Parathyroid adenoma (tissue), 2 donors: ENCODE measurements around the gene MRGPRD.

Experiments
- H2AFZ ChIP-seq: fragments of 300-600 bp; sonication (generic); one replicate; pipeline ENCODE4 v1.7.0; 2017; ENCODE audit warnings: antibody characterized with exemption, mild to moderate bottlenecking
- H3K27ac ChIP-seq: fragments of 300-600 bp; sonication (generic); one replicate; pipeline ENCODE4 v1.7.0; 2017
- H3K27me3 ChIP-seq: fragments of 300-600 bp; sonication (generic); one replicate; pipeline ENCODE4 v1.7.0; 2017; ENCODE audit warnings: low read length; ENCODE audit not compliant: control insufficient read depth, insufficient read depth
- H3K36me3 ChIP-seq: fragments of 300-600 bp; sonication (generic); one replicate; pipeline ENCODE4 v1.7.0; 2017; ENCODE audit warnings: low read length; ENCODE audit not compliant: control insufficient read depth, insufficient read depth
- H3K4me1 ChIP-seq: fragments of 300-600 bp; sonication (generic); one replicate; pipeline ENCODE4 v1.7.0; 2017; ENCODE audit warnings: control low read depth
- H3K4me2 ChIP-seq: fragments of 300-600 bp; sonication (generic); one replicate; pipeline ENCODE4 v1.7.0; 2017; ENCODE audit warnings: low read length
- H3K4me3 ChIP-seq: fragments of 300-600 bp; sonication (generic); one replicate; pipeline ENCODE4 v1.7.0; 2017; ENCODE audit warnings: low read depth, low read length
- H3K79me2 ChIP-seq: fragments of 300-600 bp; sonication (generic); one replicate; pipeline ENCODE4 v1.7.0; 2017; ENCODE audit warnings: control low read depth
- H3K9ac ChIP-seq: fragments of 300-600 bp; sonication (generic); one replicate; pipeline ENCODE4 v1.7.0; 2017; ENCODE audit warnings: mild to moderate bottlenecking
- H3K9me3 ChIP-seq: fragments of 300-600 bp; sonication (generic); one replicate; pipeline ENCODE4 v1.7.0; 2017; ENCODE audit warnings: low read length; ENCODE audit not compliant: control insufficient read depth
- TF ChIP-seq, protein P1 (sequence below): fragments of 300-600 bp; sonication (generic); IDR thresholded peaks from one replicate; pipeline ENCODE4 v1.7.0; 2017; ENCODE audit warnings: antibody characterized with exemption, mild to moderate bottlenecking
- donor health status: primary hyperparathyroidism.

The MRGPRD gene

DNA sequence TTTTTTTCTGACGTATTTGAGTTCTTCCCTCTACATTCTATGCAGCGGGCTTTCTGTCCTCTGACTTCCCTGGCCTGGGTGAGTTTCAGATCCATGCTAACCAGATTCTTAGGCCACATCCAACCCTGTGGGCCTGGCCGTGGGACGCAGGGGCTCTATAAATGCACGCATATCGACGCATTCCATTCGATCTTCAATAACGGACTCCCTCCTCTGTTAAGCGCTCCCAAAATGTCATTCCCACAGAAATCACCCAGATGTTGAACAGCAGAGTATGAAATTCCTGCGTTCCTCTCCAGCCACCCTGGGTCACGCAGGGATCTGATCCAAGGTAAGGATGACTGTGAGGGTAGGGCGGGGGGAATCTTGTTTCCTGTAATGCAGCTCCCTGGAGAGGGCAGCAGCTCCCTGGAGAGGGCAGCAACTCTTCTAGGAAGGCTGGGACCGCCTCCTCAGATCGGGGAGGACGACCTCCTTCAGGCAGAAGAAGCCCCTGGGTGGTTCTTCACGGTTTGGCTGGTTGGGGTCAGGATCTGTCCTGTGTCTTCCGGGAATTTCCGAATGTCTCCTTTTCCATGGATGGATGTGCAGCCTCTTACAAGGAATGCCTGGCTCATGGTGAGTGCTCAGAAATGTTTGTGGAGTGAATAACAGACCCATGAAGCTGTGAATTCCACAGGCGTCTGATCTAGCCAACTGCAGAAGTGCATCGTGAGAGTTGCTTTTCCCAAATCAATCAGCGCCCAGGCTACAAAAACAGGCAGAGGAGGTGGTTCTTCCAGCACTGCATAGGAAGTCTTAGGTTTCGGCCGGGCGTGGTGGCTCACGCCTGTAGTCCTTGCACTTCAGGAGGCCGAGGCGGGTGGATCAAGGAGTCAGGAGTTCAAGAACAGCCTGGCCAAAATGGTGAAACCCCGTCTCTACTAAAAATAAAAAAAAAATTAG, 12.2 kb downstream of the MRGPRD start:
- TF ChIP-seq, protein P1, sequence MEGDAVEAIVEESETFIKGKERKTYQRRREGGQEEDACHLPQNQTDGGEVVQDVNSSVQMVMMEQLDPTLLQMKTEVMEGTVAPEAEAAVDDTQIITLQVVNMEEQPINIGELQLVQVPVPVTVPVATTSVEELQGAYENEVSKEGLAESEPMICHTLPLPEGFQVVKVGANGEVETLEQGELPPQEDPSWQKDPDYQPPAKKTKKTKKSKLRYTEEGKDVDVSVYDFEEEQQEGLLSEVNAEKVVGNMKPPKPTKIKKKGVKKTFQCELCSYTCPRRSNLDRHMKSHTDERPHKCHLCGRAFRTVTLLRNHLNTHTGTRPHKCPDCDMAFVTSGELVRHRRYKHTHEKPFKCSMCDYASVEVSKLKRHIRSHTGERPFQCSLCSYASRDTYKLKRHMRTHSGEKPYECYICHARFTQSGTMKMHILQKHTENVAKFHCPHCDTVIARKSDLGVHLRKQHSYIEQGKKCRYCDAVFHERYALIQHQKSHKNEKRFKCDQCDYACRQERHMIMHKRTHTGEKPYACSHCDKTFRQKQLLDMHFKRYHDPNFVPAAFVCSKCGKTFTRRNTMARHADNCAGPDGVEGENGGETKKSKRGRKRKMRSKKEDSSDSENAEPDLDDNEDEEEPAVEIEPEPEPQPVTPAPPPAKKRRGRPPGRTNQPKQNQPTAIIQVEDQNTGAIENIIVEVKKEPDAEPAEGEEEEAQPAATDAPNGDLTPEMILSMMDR: no peak
- H3K4me1 ChIP-seq: no peaks in the 10 kb centered on the region
- H3K4me2 ChIP-seq: no peak overlapping the region
- no peak overlapping the region for H3K27ac ChIP-seq
- no peaks in the 10 kb centered on the region for H3K79me2 ChIP-seq
- H3K36me3 ChIP-seq: no peaks in the 10 kb centered on the region
- H3K27me3 ChIP-seq: no peaks in the 10 kb centered on the region
- H3K4me3 ChIP-seq: no peak overlapping the region
- H3K9ac ChIP-seq: no peak overlapping the region
- no peak overlapping the region for H2AFZ ChIP-seq
- no peaks in the 10 kb centered on the region for H3K9me3 ChIP-seq

DNA sequence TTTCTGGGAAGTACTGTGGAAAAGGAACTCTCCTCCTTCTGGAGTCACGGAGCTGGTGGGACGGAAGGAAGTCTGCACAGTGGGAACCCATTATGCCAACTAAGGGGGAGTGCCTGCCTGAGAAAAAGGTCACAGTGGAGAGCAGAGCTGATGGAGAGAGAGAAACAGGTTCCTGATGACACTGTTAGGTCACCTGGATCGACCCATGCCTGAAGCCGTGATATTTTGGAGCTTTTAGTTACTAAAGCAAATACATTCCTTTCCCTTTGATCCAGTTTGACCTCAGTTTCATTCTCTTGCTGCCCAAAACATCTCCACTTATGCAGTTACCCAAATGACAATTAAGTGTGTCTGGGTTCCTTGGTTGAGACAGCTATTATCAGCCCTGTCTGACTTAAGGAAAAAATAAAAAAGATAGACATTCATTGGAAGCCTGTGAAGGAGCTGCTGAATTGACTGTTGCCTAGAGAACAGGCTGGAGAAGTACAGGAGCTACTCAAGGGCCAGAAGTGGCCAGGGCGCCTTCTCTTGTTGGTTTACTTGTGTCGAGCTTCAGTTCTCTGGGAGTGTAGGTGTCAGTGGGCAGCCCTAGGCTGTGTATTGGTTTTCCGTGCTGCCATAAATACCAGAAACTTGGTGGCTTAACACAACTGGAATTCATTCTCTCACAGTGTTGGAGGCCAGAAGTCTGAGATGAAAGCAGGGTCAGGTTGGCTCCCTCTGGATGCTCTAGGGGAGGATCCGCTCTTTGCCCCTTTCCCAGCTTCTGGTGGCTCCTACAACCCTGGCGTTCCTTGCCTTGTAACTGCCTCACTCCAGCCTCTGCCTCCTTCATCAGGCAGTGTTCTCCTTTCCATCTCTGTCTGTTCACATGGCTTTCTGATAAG, 13.6 kb downstream of the MRGPRD start:
- Histone ChIP-seq H3K4me2 (no peak overlapping the region), H3K9ac (no peak overlapping the region), H3K27me3 (no peaks in the 10 kb centered on the region), H3K36me3 (no peaks in the 10 kb centered on the region), H3K79me2 (no peaks in the 10 kb centered on the region), H3K4me3 (no peak overlapping the region), H2AFZ (no peak overlapping the region), H3K4me1 (no peaks in the 10 kb centered on the region), H3K27ac (no peak overlapping the region), H3K9me3 (no peaks in the 10 kb centered on the region)
- TF ChIP-seq, protein P1: no peak

DNA sequence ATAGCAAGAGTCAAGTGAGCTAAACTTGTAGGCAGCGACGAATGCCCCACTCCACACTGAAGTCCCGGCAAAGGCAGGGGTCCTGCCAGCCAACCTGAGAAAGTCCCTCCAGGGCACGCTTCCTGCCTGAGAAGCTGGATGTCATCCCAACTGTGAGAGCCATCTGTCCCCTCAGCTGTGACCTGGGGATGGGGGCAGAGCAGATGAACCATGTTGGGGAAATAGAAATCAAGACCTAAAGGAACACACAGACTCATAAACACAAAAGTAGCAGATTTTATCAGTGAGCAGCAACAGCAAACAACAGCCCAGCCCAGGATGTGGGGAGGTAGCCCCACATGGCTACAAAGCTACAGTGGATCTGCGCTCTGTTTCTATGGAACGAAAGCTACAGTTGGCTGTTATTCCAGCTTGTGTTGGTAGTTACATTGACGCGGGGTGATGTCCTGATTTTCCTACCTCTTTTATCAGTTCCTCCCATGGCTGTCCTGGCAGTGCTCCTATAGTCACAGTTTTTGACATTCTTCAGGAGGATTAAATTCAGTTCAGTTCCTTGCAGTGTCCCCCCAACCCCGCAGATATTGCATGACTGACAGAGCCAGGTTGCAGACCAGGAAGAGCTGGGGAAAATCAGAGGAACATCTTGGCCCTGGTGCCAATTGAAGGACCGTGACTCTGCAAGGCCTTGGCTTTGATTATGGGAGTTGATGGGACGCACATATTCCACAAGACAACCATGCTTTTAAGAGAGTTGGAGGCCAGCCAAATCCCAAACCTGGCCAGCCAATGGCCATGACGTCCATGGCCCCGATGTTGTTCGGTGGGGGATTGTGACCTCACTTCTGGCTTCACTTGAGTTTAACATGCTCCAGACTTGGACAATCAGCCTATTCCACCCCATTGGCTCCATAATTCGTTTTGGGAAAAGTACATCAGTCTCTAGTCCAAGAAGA, 14.6 kb downstream of the MRGPRD start:
- H3K79me2 ChIP-seq: no peaks in the 10 kb centered on the region
- H3K9me3 ChIP-seq: no peaks in the 10 kb centered on the region
- H3K4me1 ChIP-seq: no peaks in the 10 kb centered on the region
- H3K4me3 ChIP-seq: no peak overlapping the region
- H3K36me3 ChIP-seq: no peaks in the 10 kb centered on the region
- H3K27ac ChIP-seq: no peak overlapping the region
- H3K9ac ChIP-seq: no peak overlapping the region
- H3K27me3 ChIP-seq: no peaks in the 10 kb centered on the region
- H2AFZ ChIP-seq: no peak overlapping the region
- no peak overlapping the region for H3K4me2 ChIP-seq
- TF ChIP-seq, protein P1: no peak

DNA sequence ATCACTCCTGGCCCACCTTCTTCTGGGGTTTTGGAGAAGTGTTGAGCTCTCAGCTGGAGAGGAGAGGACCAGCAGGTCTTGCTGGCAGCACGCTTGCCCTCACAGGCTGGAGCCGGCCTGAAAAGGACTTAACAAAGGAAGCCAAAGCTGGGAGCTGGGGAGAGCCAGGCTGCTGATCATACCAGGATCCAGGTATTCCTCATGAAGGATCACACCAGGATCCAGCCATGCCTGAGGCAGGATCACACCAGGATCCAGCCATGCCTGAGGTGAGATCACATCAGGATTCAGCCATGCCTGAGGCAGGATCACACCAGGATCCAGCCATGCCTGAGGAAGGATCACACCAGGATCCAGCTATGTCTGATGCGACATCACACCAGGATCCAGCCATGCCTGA, 17.0 kb downstream of the MRGPRD start:
- no peak overlapping the region for H3K4me2 ChIP-seq
- TF ChIP-seq, protein P1: no peak
- H3K4me1 ChIP-seq: no peaks in the 10 kb centered on the region
- no peak overlapping the region for H3K9ac ChIP-seq
- no peaks in the 10 kb centered on the region for H3K79me2 ChIP-seq
- H3K27me3 ChIP-seq: no peaks in the 10 kb centered on the region
- no peak overlapping the region for H3K4me3 ChIP-seq
- H3K27ac ChIP-seq: no peak overlapping the region
- no peaks in the 10 kb centered on the region for H3K36me3 ChIP-seq
- H2AFZ ChIP-seq: no peak overlapping the region
- no peaks in the 10 kb centered on the region for H3K9me3 ChIP-seq
